Psoas muscle (tissue), 8 donors: ENCODE results near the gene DIRAS1. TPM values are rescaled to one million over a fixed set of nuclear protein-coding genes. Genes with fewer than 3 reads are reported as not detected.

Experiments
- ATAC-seq, 4 donors: fragments of 200-7000 bp; cut with Tn5 transposase; one replicate each; pipeline ENCODE4 v1.9.1; 2020; ENCODE audit warnings: moderate library complexity in 3 of 4, mild to moderate bottlenecking in 2 of 4
- DNase-seq, 2 donors: peaks; one replicate each; pipeline ENCODE4 v3.0.0-alpha.2; 2020
- H3K27ac ChIP-seq: fragments of 200-600 bp; one replicate; pipeline ENCODE4 v1.8.0; 2022
- H3K27me3 ChIP-seq, 3 donors: fragments of 200-600 bp in 1 of 3; one replicate each; pipeline versions ENCODE4 v1.6.1 to v1.8.0; 2013 to 2022; ENCODE audit warnings: low read length in 2 of 3, mild to moderate bottlenecking in 2 of 3, moderate library complexity in 1 of 3; ENCODE audit not compliant: insufficient read depth in 3 of 3
- H3K36me3 ChIP-seq, 2 donors: fragments of 200-600 bp in 1 of 2; one replicate each; pipeline versions ENCODE4 v1.6.1 to v1.8.0; 2013 to 2022; ENCODE audit warnings: low read depth in 1 of 2, mild to moderate bottlenecking in 1 of 2, moderate library complexity in 1 of 2; ENCODE audit not compliant: insufficient read depth in 1 of 2
- H3K4me1 ChIP-seq: fragments of 200-600 bp; one replicate; pipeline ENCODE4 v1.8.0; 2022
- H3K4me3 ChIP-seq: fragments of 200-600 bp; one replicate; pipeline ENCODE4 v1.8.0; 2022; ENCODE audit warnings: mild to moderate bottlenecking
- H3K9me3 ChIP-seq: fragments of 200-600 bp; one replicate; pipeline ENCODE4 v1.8.0; 2022
- WGBS, 3 donors: extraction: QIAGEN DNeasy Blood & Tissue Kit; methylation state at CpG; one replicate each; pipeline versions ENCODE4 v1.1.6 to v1.1.7; 2013; 5-methylcytosine and 5-hydroxymethylcytosine counted together
- intact Hi-C, 2 donors: fragments of 100-400 bp; cut with DNase I; formaldehyde crosslinking; loops; one replicate each; pipeline versions ENCODE4 v1.11.0 to v1.14.2; 2022
- polyA plus RNA-seq, 3 donors: library from polyadenylated mRNA; stranded (reverse); fragments of 200-250 nt; gene quantifications; one replicate each; pipeline ENCODE4 v1.2.3, GENCODE V29; 2013
- total RNA-seq, 4 donors: library from RNA; stranded (reverse); fragmentation: NEBNext Ultra II Directional in 2 of 4; extraction: Animal tissue kit (Norgen Biotek cat#: 25700) in 2 of 4; gene quantifications; one replicate each; pipeline versions ENCODE4 v1.2.1 to v1.2.4, GENCODE V29; 2021 to 2023
- TF ChIP-seq, protein P1 (sequence below): fragments of 200-600 bp; IDR thresholded peaks from one replicate; pipeline ENCODE4 v1.8.0; 2022; ENCODE audit warnings: antibody characterized with exemption
- donor health status: healthy with polysubstance abuse.
- donor health status: DM: no; HTN: no; CAD: no; lungs with moderate emphysema.
- donor health status: Bipolar disorder and iron deficiency.
- donor health status: healthy.
- donor health status: DM: yes; HTN: yes; CAD: no.
- donor health status: DM: no; HTN: no; CAD: no.
- donor health status: DM: no; HTN: no; CAD: no.
- donor health status: DM: yes; HTN: yes; CAD: no.

The DIRAS1 gene
- total and polyA plus RNA-seq, 7 donors = 0.13 to 29.9 (median 1.8) TPM

DNA sequence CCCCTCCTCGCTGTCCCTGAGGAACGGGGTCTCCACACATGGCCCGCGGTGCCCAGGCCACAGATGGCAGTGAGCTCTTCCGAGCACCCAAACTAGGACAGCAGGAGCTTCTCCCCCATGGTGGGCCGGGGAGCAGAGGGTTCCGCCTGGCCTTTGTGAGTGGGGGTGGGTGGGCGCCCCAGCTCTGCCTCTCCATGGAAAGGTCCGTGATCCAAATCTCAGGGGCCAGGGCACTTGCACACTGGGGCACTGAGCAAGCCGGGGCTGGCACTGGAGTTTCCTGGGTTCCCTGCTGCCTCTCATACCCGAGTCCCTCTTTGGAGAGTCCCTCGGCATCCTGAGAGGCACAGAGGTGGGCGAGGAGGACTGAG lies 2.2 kb upstream of the DIRAS1 start:
- peaks cover 0 to 71% (median 22%) of the 10 kb centered on the region in 3 donors for H3K27me3 ChIP-seq
- intact Hi-C loops = no loop called here
- WGBS, 3 donors = 51 to 60% (median 59%) methylated on average over 13 of the region's 13 CpGs
- H3K4me3 ChIP-seq = no peak overlapping the region
- no peaks in the 10 kb centered on the region for H3K9me3 ChIP-seq
- H3K27ac ChIP-seq = no peak overlapping the region
- no peaks in the 10 kb centered on the region for H3K36me3 ChIP-seq
- H3K4me1 ChIP-seq = no peaks in the 10 kb centered on the region
- ATAC-seq (no peak), DNase-seq (no peak)
- TF ChIP-seq, protein P1, sequence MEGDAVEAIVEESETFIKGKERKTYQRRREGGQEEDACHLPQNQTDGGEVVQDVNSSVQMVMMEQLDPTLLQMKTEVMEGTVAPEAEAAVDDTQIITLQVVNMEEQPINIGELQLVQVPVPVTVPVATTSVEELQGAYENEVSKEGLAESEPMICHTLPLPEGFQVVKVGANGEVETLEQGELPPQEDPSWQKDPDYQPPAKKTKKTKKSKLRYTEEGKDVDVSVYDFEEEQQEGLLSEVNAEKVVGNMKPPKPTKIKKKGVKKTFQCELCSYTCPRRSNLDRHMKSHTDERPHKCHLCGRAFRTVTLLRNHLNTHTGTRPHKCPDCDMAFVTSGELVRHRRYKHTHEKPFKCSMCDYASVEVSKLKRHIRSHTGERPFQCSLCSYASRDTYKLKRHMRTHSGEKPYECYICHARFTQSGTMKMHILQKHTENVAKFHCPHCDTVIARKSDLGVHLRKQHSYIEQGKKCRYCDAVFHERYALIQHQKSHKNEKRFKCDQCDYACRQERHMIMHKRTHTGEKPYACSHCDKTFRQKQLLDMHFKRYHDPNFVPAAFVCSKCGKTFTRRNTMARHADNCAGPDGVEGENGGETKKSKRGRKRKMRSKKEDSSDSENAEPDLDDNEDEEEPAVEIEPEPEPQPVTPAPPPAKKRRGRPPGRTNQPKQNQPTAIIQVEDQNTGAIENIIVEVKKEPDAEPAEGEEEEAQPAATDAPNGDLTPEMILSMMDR = no peak

DNA sequence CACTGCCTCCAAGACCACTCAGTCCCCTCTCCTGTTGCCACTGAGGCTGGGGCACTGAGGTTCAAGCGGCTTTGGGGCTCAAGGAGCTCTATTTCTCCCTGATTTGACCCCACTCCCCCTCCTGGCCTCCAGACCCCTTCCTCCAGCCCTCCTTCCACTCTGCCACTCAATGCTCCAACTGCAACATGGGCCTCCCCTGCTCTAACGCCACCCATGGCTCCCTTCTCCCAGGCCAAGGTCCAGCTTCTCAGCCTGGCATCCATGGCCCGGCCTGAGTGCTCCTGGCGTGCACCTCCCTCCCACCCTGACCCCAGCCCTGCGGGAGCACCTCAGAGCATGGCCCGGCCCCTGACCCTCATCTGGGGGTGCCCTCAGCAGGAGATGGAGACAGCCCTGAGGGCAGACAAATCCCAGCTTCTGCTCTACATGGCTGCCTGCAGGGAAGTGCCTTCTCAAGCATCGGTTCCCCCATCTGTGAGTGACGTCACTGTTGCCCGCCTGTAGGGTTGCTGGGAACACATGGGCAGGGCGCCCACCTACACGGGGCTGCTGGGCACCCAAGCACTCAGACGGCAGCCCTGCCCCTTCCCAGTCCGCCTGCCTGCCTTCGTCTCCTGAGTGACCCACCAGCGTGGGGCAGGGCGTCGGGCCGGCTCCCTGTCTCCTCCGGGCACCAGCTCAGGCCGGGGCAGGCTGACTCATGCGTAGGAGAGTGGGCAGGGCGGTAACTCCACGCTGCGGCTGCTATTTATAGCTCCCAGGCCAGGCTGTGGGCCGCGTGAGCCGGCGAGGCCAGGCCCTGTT lies 1.6 kb upstream of the DIRAS1 start:
- no peak overlapping the region for H3K27ac ChIP-seq
- 29 to 35% (median 35%) methylated on average over 25 to 28 of the region's 28 CpGs for WGBS, 3 donors
- H3K36me3 ChIP-seq = no peaks in the 10 kb centered on the region
- no peak overlapping the region for H3K4me3 ChIP-seq
- H3K4me1 ChIP-seq = no peaks in the 10 kb centered on the region
- H3K9me3 ChIP-seq = no peaks in the 10 kb centered on the region
- peak; percentile 69 to 81 for DNase-seq
- peaks cover 0 to 77% (median 23%) of the 10 kb centered on the region in 3 donors for H3K27me3 ChIP-seq
- intact Hi-C loops = no loop called here
- peak; percentile 87 to 97 (median 96) for ATAC-seq
- TF ChIP-seq, protein P1 = no peak

DNA sequence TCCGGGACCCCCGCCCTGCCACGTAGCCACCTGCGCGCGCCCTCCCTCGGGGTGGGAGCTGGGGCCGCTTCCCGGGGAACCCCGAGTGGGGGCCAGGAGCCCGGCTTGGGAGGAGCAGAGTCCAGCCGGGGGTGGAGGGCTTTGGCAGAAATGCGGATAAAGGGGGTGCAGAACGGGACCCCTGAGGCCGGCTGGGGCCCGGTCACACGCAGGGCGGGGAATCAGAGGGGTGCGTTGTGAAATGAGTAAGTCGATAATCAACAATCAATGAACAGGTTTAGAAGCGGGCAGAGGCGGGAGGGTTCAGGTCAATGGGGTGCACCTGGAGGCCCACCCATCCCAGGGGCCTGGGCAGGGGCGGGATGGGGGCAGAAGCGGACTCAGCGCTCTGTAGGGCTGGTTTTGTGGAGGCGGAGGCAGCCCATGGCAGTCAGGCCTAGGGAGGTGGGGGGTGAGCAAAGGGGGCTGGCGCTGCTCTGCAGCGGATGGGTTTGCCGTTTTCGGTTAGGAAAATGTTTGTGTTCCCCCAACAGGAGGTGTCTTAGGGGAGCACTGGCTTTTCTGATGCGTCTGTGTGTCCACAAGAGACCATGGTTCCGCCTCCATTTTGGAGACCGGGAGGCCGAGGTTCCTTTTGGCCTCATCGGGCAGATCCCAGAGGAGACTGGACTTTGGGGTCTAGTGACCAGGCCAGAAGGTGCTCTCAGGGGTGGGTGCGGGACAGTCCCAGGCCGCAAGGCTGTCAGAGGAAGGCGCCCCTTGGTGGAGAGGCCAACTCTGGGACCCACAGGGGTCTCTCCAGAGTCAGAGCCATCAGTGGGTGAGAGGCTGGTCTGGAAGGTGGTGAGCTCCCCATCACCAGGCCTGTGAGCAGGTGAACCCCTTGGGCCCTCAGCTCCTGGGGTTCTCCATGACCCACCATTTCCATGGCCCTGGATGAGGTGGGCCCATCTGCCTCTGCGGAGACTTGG lies 683 bp upstream of the DIRAS1 start:
- no peaks in the 10 kb centered on the region for H3K36me3 ChIP-seq
- DNase-seq = no peak
- no peak overlapping the region for H3K27ac ChIP-seq
- TF ChIP-seq, protein P1 = no peak
- 36 to 45% (median 40%) methylated on average over 35 to 39 of the region's 39 CpGs for WGBS, 3 donors
- H3K4me3 ChIP-seq = peak overlapping the region; percentile 38
- ATAC-seq = no peak
- intact Hi-C loops = no loop called here
- peaks cover 0 to 75% (median 25%) of the 10 kb centered on the region in 3 donors for H3K27me3 ChIP-seq
- no peaks in the 10 kb centered on the region for H3K4me1 ChIP-seq
- H3K9me3 ChIP-seq = no peaks in the 10 kb centered on the region

DNA sequence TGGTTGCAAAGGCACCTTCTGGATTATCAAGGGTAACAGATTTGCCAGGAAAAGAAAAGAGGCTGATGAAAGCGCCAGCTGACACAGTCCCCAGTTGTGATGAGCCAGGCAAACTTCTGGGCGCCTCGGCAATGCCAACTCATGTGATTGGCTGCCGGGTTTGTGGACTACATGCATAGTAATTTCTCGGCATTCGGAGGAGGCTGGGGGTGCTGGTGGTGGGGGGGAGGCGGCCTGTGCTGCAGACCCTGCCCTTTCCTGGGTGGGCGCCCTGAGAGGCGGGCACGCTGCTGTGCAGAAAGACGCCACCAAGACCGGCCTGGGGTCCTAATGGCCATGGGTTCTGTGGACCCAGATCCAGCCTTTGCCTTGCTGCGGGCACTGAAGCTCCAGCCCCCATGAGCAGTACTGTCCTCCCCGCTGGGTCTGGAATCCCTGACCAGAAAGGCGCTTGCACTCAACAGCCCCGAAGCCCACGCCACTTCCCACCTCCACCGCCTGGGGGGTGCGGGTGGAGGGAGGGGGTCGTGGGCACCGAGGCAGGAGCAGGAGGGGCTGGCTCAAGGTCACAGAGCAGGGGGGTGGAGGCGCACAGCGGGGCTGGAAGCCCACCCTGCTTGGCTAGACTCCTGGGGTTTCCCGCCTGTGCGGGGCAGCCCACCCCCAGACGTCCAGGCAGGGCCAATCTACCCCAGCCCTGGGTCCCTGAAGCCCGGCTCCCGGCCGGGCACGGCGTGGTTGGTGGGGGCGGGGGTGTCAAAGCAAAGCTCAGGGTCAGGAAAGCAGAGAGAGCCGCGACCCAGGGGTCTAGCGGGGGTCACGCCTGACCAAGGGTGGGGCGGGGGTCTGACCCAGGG lies 1.0 kb downstream of the DIRAS1 start:
- TF ChIP-seq, protein P1 = no peak
- H3K4me3 ChIP-seq = peak overlapping the region; percentile 34
- no peaks in the 10 kb centered on the region for H3K36me3 ChIP-seq
- no peak overlapping the region for H3K27ac ChIP-seq
- 2 to 5% (median 3%) methylated on average over 31 to 37 of the region's 37 CpGs for WGBS, 3 donors
- intact Hi-C loops = no loop called here
- ATAC-seq (peak in 1 of 4 donors; percentile 25), DNase-seq (no peak)
- H3K27me3 ChIP-seq = peaks cover 0 to 68% (median 27%) of the 10 kb centered on the region in 3 donors
- no peaks in the 10 kb centered on the region for H3K4me1 ChIP-seq
- peaks cover 4% of the 10 kb centered on the region for H3K9me3 ChIP-seq
